GM18526 (cell line): Measurements from ENCODE around the gene CMIP.

ENCODE experiments used
- POLR2A ChIP-seq: IDR thresholded peaks from 3 replicates; pipeline ENCODE4 v1.6.1; 2011; ENCODE audit not compliant: insufficient read length; ENCODE audit errors: extremely low read depth

CMIP gene

GRCh38 chr16:81413245-81413990 is 31.2 kb upstream of the CMIP start:
- no peak for TF ChIP-seq POLR2A

- TF ChIP-seq POLR2A = no peak
These were observed 28.9 kb upstream of the CMIP start for GRCh38 chr16:81415751-81416150.

GRCh38 chr16:81416749-81417148 is 27.9 kb upstream of the CMIP start:
- no peak for TF ChIP-seq POLR2A

GRCh38 chr16:81417210-81417609 is 27.4 kb upstream of the CMIP start:
- no peak for TF ChIP-seq POLR2A

- no peak for TF ChIP-seq POLR2A
These were observed 24.8 kb upstream of the CMIP start for GRCh38 chr16:81419806-81420205.

DNA sequence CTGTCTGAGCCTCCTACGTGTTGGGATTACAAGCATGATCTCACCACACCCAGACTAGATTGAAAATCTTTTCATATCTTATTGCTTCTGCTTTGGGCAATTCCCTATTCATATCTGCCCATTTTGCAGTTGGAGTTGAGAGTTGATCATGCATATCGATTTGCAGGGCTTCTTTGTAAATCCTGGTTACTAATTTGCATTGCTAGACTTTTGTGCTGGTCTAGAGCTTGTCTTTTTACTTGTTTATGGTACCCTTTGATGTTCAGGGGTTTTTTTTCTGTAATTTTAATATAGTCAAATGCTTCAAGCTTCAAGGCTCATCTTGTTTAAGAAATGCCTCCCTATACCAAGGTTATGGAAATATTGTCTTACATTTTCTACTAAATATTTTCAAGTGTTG is 23.5 kb upstream of the CMIP start:
- TF ChIP-seq POLR2A = no peak

- TF ChIP-seq POLR2A = no peak
These were observed 23.1 kb upstream of the CMIP start for GRCh38 chr16:81421536-81421935.

GRCh38 chr16:81424771-81425170 is 19.8 kb upstream of the CMIP start:
- no peak for TF ChIP-seq POLR2A

GRCh38 chr16:81427219-81427618 is 17.4 kb upstream of the CMIP start:
- no peak for TF ChIP-seq POLR2A

DNA sequence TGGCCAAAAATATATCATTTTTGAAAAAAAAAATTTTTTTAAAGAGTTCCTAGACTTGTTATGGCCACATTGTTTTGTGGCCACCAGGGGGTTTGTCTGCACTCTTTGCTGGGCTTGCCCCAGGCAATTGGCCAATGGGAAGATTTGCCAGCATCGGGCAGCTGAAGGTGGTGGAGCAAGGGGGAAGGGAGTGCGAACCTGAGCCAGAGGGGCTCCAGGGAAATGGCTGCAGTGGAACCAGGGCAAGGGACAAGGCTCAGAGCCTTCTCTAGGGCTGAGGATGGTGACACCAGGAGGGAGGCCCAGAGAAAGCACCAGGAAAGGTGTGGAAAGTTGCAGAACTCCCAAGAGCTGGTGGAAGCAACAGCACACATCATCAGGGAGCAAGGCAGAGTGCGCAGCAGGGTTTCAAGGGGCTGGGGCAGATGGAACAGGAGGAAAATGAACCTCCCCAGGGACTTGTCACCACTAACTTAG is 15.5 kb upstream of the CMIP start:
- no peak for TF ChIP-seq POLR2A

- TF ChIP-seq POLR2A = no peak
These were observed 12.9 kb upstream of the CMIP start for GRCh38 chr16:81431554-81432353.

DNA sequence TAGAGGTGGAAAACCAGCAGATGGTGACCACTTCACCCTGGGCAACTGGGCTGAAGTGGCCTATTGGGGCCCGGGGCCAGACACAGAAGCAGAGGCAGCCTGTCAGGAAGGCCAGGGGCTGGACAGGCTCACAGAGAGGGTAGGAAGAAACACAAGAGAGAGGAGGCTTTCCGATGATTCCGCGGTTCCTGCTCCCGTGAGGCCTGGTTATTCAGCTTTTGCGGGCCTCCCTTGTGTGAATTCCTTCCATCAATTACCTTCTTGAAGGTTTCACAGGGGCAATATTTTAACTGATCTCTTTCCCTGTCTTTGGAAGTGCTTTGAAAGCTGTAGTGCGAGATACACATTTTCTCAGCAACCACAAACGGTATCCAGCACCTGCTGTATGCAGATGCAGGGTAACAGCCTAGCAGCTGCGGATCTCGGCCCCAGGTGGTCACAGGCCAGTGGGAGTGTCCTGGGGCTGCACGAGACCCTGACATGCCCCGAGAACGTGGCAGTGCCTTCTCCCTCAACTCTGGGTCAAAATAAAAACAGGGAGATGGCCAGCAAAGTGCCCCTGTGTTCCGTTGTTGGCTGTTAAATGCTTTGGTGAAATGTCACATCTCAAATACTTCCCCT is 11.6 kb upstream of the CMIP start:
- no peak for TF ChIP-seq POLR2A

DNA sequence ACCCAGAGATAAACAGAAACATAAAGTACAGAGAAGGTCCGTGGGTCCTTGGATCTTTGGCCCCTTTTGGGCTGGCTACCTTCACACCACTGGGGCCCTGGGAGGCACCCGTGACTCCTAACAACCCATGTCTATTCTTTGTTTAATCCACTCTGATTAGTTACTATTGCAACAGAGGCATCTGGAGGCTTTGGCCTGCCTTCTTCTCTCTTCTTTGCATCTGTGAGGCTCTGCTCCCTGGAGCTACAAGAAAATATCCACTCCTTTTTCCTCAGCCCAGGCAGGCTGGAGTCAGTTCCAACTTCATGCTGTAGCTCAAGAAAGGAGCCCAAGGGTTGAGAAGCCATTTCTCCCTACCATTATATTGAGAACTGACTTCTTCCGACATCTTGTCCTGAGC is 9.5 kb upstream of the CMIP start:
- no peak for TF ChIP-seq POLR2A

DNA sequence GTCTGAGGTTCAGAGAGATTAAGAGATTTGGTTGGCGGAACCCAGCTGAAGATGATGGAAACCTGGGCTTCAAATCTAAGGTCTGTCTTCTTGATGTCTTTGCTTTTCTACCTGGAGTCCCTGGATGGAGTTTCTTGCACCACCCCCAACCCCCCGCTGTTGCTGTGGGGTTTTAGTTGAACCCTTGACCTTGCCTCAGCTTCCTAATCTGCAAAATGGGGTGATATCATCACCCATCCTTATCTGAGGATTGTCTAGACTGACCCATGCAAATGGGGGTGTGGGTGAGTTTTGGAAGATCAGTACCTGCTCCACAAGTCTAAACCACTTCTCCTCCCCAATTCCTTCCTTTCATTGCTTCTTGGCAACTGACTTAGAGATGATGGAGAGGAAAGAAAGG is 9.0 kb upstream of the CMIP start:
- TF ChIP-seq POLR2A = no peak

GRCh38 chr16:81436386-81436785 is 8.2 kb upstream of the CMIP start:
- no peak for TF ChIP-seq POLR2A

GRCh38 chr16:81437865-81438264 is 6.7 kb upstream of the CMIP start:
- TF ChIP-seq POLR2A = no peak
